Measurements from ENCODE around the gene KIAA0753.

DNA sequence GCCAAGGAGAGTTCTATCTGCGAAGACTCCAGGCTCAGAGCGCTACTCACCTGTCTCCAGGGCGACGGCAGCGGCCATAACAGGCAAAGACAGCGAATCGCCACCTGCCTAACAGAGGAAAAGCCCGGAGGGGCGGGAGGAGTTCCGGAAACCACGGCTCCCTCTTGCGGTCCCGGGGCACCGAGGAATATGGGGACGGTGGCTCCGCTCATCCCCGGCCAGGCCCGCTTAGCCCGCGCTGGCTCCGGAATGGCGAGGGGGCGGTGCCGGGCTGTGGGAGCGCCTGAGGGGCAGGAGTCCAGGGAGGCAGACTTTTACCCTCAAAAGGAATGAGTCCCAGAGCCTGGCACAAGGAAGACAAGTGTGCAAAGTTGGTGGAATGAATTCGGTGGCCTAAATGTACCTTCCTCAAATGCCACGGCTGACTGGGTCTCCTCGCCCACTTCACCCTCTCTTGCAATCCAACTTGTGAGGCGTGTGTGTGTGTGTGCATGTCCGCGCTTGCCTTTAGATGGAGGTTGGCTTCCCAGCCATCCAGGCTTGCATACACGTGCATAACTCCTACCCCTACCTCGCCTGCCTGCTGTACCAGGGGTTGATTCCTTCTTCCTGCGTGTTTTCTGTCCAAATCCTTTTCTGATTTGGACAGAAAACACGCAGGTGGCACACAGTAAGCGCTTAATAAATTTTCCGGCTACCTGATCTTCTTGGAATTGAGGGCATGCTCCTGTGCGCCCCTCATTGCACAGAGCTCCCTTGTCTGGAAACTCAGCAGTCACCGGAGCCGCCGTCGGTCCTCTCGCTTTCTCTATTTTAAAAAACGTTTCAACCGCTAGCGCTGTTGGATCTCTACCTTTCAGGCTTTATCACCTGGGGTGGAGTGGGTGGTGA is 14.6 kb upstream of the KIAA0753 start:
- TF ChIP-seq, protein P1, sequence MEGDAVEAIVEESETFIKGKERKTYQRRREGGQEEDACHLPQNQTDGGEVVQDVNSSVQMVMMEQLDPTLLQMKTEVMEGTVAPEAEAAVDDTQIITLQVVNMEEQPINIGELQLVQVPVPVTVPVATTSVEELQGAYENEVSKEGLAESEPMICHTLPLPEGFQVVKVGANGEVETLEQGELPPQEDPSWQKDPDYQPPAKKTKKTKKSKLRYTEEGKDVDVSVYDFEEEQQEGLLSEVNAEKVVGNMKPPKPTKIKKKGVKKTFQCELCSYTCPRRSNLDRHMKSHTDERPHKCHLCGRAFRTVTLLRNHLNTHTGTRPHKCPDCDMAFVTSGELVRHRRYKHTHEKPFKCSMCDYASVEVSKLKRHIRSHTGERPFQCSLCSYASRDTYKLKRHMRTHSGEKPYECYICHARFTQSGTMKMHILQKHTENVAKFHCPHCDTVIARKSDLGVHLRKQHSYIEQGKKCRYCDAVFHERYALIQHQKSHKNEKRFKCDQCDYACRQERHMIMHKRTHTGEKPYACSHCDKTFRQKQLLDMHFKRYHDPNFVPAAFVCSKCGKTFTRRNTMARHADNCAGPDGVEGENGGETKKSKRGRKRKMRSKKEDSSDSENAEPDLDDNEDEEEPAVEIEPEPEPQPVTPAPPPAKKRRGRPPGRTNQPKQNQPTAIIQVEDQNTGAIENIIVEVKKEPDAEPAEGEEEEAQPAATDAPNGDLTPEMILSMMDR (IDR thresholded peaks at IDR 0.05; ENCODE audit: low read length): no peak
- no peak for TF ChIP-seq EZH2 (optimal IDR thresholded peaks at IDR 0.05; ENCODE audit: low read depth, low read length)

All from MM.1S (cell line).